ES-I3 (cell line): ENCODE measurements around the gene TCFL5.

Experiments used
- H3K36me3 ChIP-seq: 2 replicates; pipeline ENCODE4 v1.6.1; 2013; ENCODE audit warnings: mild to moderate bottlenecking, low read length, control low read depth, moderate library complexity; ENCODE audit not compliant: insufficient read depth
- H3K4me1 ChIP-seq: 2 replicates; pipeline ENCODE4 v1.6.1; 2013; ENCODE audit warnings: mild to moderate bottlenecking, control low read depth, low read length; ENCODE audit not compliant: insufficient read depth
- H3K9ac ChIP-seq: 2 replicates; pipeline ENCODE4 v1.6.1; 2013; ENCODE audit warnings: low read depth, mild to moderate bottlenecking, low read length, moderate library complexity
- H3K9me3 ChIP-seq: 2 replicates; pipeline ENCODE4 v1.6.1; 2013; ENCODE audit warnings: mild to moderate bottlenecking, low read length, moderate library complexity; ENCODE audit not compliant: control insufficient read depth, insufficient read depth

TCFL5 gene

DNA sequence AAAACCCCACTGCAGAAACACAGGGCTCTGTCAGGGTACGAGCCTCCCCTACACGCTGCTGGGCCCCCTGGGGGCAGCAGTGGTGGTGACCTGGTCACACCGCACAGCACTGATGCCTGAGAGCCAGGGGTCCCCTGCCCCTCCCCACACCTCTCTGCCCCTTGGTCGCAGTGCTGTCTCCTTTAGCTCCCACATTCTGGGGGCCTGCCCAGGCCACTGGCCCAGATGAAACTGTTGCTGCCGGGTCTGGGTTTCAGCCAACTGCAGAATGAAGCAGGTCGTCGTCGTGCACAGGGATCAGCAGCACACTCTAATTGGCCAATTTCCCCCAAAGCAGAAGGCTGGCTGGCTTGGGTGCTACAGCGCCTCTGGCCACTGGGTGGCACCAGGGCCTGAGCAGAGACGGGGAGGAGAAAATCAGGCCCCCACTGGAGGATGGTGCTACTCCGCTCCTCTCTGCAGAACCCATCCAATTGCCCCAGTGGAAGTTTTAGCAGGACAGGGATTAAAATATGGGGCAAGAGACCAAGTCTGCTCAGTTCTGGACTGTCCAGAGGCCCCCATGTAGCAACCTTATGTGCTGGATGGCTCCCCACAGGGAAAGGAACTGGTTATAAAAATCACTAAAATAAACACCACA lies 38.5 kb upstream of the TCFL5 start:
- Histone ChIP-seq H3K36me3 (peaks cover 13% of the 10 kb centered on the region), H3K9ac (no peak overlapping the region), H3K4me1 (peaks cover 23% of the 10 kb centered on the region)

GRCh38 chr20:62899633-62900051 lies 38.0 kb upstream of the TCFL5 start:
- Histone ChIP-seq H3K9me3 (no peaks in the 10 kb centered on the region), H3K9ac (no peak overlapping the region), H3K36me3 (peaks cover 12% of the 10 kb centered on the region), H3K4me1 (peaks cover 23% of the 10 kb centered on the region)

More for the DNA sequence above, 38.5 kb upstream of the TCFL5 start:
- H3K9me3 ChIP-seq, result no peaks in the 10 kb centered on the region

DNA sequence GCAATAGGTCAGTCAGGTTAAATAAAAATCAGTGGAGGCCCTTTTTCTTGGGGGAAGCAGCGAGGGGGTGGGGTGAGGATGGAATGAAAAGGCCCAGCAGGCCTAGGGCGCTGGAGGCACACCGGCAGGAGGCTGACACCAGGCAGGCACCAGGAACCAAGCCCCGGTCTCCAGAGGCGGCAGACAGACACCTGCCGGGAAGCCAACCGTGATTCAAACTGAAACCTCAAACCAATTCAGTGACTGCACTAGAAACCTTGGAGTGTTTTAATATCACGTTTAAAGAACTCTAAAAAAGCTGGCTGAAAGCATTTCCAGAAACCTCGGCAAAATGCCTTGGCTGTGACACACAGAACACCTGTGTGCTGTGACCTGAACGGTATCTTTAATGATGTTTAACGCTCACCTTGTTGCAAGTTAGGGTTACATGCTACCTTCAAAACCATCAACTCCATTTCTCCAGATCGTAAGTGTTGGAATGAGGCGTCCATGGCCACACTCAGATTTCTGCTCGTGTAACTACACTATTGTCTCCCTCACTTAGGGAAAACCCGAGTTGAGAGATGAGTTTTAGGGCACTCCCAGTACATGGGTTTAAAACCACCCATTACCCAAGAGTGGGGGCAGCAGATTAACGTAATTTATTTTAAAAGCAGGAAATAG lies 37.5 kb upstream of the TCFL5 start:
- Histone ChIP-seq H3K9ac (no peak overlapping the region), H3K9me3 (no peaks in the 10 kb centered on the region), H3K4me1 (peaks cover 23% of the 10 kb centered on the region), H3K36me3 (peaks cover 14% of the 10 kb centered on the region)

DNA sequence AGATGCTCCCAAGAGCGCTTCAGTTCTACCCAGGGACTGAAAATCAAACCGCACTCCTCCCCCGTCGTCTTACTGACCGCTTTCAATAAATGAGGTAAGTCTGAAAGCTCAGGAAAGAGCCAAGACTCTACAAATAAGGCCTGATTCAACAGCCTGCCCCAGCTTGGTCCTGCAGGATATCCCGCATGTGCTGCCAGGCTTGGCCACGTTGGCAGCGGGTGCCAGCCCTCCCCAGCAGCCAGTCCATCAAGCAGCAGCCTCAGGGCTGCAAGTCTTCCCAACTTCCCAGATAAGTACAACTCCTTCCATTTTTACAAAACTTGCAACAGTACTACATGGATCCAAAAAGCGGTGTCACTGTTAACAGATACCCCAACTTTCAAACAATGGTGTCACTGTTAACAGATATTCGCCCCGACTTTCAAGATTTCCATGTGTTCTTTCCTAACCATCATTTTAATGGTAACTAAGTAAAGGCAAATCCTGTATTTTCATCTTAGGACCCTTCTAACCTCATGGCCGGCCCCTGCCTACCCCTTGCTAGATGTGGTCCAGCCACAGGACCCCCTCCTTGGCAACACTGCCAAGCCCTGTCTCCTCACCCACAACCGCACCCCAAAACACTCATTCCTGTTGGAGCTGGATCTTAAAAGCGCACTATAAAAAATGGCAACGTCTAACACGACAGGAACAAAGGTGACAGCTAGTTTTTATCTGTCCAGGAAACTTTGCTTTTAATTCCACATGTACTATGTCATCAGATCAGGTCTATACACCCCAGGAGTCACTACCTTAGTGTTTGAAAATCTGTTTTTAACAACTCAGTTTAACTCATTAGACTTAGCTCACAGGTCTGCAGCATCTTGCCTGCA lies 36.7 kb upstream of the TCFL5 start:
- Histone ChIP-seq H3K4me1 (peaks cover 23% of the 10 kb centered on the region), H3K9ac (no peak overlapping the region), H3K9me3 (no peaks in the 10 kb centered on the region), H3K36me3 (peaks cover 14% of the 10 kb centered on the region; the same call in 1 of the 2 replicates)

DNA sequence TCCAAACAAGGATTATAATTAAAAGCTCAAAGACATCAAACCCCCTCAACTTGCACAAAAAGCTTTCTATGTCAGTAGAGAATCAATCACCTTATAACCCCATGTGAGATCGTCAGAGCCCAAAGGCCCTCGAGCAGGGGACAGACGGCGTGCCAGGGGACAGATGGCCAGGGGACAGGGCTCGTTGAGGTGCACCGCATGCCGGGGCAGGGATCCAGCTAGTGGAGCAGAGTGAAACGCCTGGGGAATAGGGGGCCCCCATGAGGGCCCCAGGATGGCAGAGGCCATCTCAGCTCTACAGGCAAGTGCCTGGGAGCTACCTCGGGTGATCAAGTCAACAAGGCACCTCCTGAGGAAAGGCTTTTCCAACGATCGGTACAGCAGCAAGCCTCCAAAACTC lies 36.0 kb upstream of the TCFL5 start:
- Histone ChIP-seq H3K4me1 (peaks cover 23% of the 10 kb centered on the region), H3K9ac (no peak overlapping the region), H3K36me3 (peaks cover 21% of the 10 kb centered on the region), H3K9me3 (no peaks in the 10 kb centered on the region)

DNA sequence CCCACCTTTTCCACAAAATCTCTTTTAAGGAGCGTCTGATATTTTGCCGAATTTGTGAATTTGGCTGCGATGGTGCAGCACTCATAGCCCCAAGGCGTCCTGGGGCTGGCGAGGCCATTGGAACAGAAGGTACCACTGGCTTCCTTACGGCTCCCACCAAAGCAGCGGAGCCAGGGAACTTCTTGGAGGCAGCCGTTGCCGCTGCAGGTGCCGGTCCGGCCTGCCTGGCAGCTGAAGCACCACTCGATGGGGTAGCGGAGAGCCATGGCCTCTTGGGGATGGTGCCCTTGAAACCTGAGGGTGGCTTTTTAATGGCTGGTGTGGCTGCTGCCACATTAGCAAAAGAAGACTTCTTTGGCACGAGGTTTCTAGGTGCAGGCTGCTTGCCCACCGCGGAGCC lies 34.9 kb upstream of the TCFL5 start:
- Histone ChIP-seq H3K4me1 (peaks cover 23% of the 10 kb centered on the region), H3K9ac (no peak overlapping the region), H3K9me3 (no peaks in the 10 kb centered on the region), H3K36me3 (peaks cover 29% of the 10 kb centered on the region)

DNA sequence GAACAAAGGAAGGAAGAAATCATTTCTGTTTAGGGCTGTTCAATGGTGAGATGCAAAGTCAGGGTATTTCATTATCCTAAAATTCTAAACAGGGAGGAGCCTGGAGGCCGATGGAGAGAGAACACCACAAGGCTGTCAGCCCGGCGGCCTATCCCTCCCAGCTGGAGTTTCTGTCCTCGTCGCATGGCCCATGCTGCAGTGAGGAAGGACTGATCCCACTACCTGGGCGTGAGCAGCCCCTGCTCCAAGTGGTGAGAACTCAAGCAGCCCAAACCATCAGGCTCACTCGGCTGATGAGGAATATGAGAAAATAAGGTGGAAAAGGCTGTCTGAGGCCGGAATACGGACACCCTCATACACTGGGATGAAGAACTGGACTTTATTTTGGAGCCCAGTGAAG lies 33.9 kb upstream of the TCFL5 start:
- H3K9ac ChIP-seq, result no peak overlapping the region
- no peaks in the 10 kb centered on the region for H3K9me3 ChIP-seq
- peaks cover 32% of the 10 kb centered on the region for H3K36me3 ChIP-seq
- peaks cover 18% of the 10 kb centered on the region for H3K4me1 ChIP-seq

DNA sequence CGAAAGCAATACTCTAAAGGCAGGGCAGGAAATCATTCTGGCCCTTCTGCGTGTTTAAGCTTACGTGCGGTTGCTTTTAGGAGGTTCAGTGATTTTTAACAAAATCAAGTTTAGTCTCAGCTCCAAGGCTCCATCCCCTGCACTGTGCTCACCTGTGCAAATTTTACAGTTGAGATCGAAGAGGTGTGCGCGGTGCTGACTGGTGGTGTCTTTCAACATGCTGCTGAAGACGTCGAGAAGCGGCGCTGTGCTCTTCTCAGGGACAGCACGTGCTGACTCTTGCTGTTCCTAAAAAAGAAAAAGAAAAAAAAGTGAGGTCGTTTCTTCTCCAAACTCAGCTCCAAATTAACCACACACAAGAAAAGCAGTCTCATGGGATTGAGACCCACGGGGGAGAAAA lies 32.6 kb upstream of the TCFL5 start:
- H3K9ac ChIP-seq, result no peak overlapping the region
- peaks cover 35% of the 10 kb centered on the region for H3K36me3 ChIP-seq
- H3K4me1 ChIP-seq, result peaks cover 7% of the 10 kb centered on the region
- H3K9me3 ChIP-seq, result no peaks in the 10 kb centered on the region

DNA sequence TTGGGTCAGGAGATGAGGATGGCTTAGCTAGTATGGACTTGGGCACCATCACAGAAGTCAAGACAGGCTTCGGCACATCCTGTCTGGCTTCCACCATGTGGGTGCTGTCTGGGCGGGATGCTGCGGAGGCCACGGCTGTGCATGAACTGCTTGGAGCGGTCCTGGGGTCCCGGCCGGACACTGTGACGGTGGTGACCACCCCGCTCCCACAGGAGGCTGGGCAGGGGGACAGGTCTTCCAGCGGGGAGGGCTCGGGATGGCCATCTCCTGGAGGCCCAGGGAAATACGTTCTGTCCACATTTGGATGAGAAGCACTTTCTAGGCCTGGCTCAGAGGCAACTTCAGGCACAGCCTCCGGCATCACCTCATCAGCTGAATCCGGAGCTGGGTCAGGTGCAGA lies 32.1 kb upstream of the TCFL5 start:
- Histone ChIP-seq H3K4me1 (0 out of 2 replicates have a peak, but pooled peaks cover 3% of the 10 kb centered on the region), H3K36me3 (peaks cover 40% of the 10 kb centered on the region), H3K9ac (no peak overlapping the region), H3K9me3 (no peaks in the 10 kb centered on the region)

- H3K9ac ChIP-seq, result no peak overlapping the region
- peaks cover 50% of the 10 kb centered on the region for H3K36me3 ChIP-seq
- no peaks in the 10 kb centered on the region for H3K4me1 ChIP-seq
Measured at GRCh38 chr20:62892348-62893304, 31.0 kb upstream of the TCFL5 start.

GRCh38 chr20:62891111-62891510 lies 29.5 kb upstream of the TCFL5 start:
- peaks cover 50% of the 10 kb centered on the region for H3K36me3 ChIP-seq
- no peak overlapping the region for H3K9ac ChIP-seq
- H3K4me1 ChIP-seq, result no peaks in the 10 kb centered on the region

More at GRCh38 chr20:62892348-62893304, 31.0 kb upstream of the TCFL5 start:
- H3K9me3 ChIP-seq, result no peaks in the 10 kb centered on the region

DNA sequence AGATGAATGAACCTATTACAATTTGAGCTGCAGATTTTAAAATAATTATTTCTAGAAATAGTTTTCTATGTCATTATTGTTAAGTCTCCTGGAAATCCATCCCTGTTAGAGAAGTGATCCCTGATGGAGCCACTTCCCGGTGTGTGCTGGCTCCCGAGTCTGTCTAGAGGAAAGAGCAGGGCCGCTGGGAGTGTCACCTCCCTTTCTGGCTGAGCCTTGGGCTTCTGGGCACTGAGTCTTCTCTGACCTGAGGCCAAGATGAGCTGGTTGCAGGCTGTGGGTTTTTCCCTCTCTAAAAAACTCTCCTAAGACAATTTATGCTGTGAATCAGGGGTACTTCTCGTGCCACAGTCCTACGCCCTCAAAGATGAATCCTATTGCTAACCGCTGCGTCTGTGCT lies 28.8 kb upstream of the TCFL5 start:
- Histone ChIP-seq H3K36me3 (peaks cover 48% of the 10 kb centered on the region), H3K4me1 (no peaks in the 10 kb centered on the region), H3K9me3 (no peaks in the 10 kb centered on the region), H3K9ac (no peak overlapping the region)

More at GRCh38 chr20:62891111-62891510, 29.5 kb upstream of the TCFL5 start:
- no peaks in the 10 kb centered on the region for H3K9me3 ChIP-seq

DNA sequence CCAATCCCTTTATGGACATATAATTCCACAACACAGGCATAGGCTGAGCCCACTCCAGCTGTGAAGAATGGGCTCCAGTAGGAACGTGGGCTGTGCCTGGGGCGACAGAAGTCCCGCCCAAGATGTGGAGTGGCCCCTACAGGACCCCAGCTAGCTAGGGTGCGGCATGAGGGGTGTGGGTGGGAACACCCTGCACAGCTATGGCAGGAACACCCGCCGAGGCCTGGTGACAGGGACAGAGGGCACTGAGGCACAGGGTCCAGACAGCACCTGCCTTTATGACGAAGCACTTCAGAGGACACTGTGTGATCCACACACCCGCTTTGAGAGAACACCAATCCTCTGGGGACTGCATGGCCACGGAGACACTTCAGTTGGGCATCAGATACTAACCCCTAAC lies 28.2 kb upstream of the TCFL5 start:
- H3K9me3 ChIP-seq, result no peaks in the 10 kb centered on the region
- H3K36me3 ChIP-seq, result peaks cover 46% of the 10 kb centered on the region
- H3K4me1 ChIP-seq, result no peaks in the 10 kb centered on the region
- H3K9ac ChIP-seq, result no peak overlapping the region

- H3K9me3 ChIP-seq, result no peaks in the 10 kb centered on the region
- peaks cover 41% of the 10 kb centered on the region for H3K36me3 ChIP-seq
- peaks cover 4% of the 10 kb centered on the region; the same call in 1 of the 2 replicates for H3K4me1 ChIP-seq
- H3K9ac ChIP-seq, result no peak overlapping the region
Measured at GRCh38 chr20:62889411-62889810, 27.8 kb upstream of the TCFL5 start.
